GM12878 (cell line): Measurements from ENCODE around the gene LEF1.

ENCODE experiments used
- BHLHE40 ChIP-seq, 2 experiments: fragments of 450-650 bp in 1 of 2; IDR thresholded peaks; 2 replicates each; pipeline ENCODE4 v1.6.1; 2011 to 2017; ENCODE audit warnings: low read depth in 2 of 2, borderline replicate concordance in 1 of 2, improper control_type of control experiment in 1 of 2, low read length in 1 of 2, mild to moderate bottlenecking in 1 of 2
- CEBPB ChIP-seq, 2 experiments: fragments of 150-350 bp in 1 of 2; IDR thresholded peaks; 2 replicates each; pipeline ENCODE4 v1.6.1; 2012 to 2014; ENCODE audit warnings: low read depth in 2 of 2, low read length in 2 of 2, borderline replicate concordance in 1 of 2, inconsistent platforms in 1 of 2
- CHD4 ChIP-seq: fragments of 200-600 bp; sonication (generic); IDR thresholded peaks from 2 replicates; pipeline ENCODE4 v1.6.1; 2016; ENCODE audit warnings: mild to moderate bottlenecking
- NFYA ChIP-seq: IDR thresholded peaks from 2 replicates; pipeline ENCODE4 v1.6.1; 2011; ENCODE audit warnings: low read depth, mild to moderate bottlenecking, low read length, improper control_type of control experiment, borderline replicate concordance
- POLR2A ChIP-seq: IDR thresholded peaks from 2 replicates; pipeline ENCODE4 v1.6.1; 2011; ENCODE audit warnings: low read depth, mild to moderate bottlenecking, low read length
- POLR2AphosphoS2 ChIP-seq: IDR thresholded peaks from 2 replicates; pipeline ENCODE4 v1.6.1; 2011; ENCODE audit warnings: low read depth, mild to moderate bottlenecking, low read length, improper control_type of control experiment, moderate library complexity
- POLR2AphosphoS5 ChIP-seq: IDR thresholded peaks from 2 replicates; pipeline ENCODE4 v1.6.1; 2011; ENCODE audit warnings: mild to moderate bottlenecking, low read length, inconsistent platforms
- RAD21 ChIP-seq: IDR thresholded peaks from 2 replicates; pipeline ENCODE4 v1.6.1; 2011; ENCODE audit warnings: mild to moderate bottlenecking, low read depth, low read length, moderate library complexity; ENCODE audit not compliant: insufficient read depth
- SIN3A ChIP-seq: IDR thresholded peaks from 2 replicates; pipeline ENCODE4 v1.6.1; 2012; ENCODE audit warnings: low read depth, low read length, improper control_type of control experiment
- SRF ChIP-seq, 2 experiments: IDR thresholded peaks; 2 replicates each; pipeline ENCODE4 v1.6.1; 2011; ENCODE audit warnings: low read depth in 2 of 2, low read length in 2 of 2, mild to moderate bottlenecking in 1 of 2, moderate library complexity in 1 of 2
- ZNF622 ChIP-seq: fragments of 450-650 bp; IDR thresholded peaks from 2 replicates; pipeline ENCODE4 v1.6.1; 2017; ENCODE audit warnings: mild to moderate bottlenecking, inconsistent platforms
- TF ChIP-seq, protein P1 (sequence below), 3 experiments: IDR thresholded peaks in 2 of 3; conservative IDR thresholded peaks in 1 of 3; 2 replicates each; pipeline ENCODE4 v1.5.1; 2011; ENCODE audit warnings: low read depth in 3 of 3, low read length in 3 of 3, mild to moderate bottlenecking in 3 of 3, control low read depth in 2 of 3, moderate library complexity in 2 of 3, inconsistent platforms in 1 of 3, mixed read lengths in 1 of 3; ENCODE audit not compliant: control insufficient read depth in 2 of 3, insufficient read depth in 1 of 3; ENCODE audit errors: extremely low read depth in 1 of 3
- TF ChIP-seq, protein P2 (sequence below): fragments of 450-650 bp; IDR thresholded peaks from 2 replicates; pipeline ENCODE4 v1.6.1; 2016; ENCODE audit warnings: mild to moderate bottlenecking, moderate library complexity, borderline replicate concordance

GRCh38 chr4:108058685-108059440, 109.9 kb downstream of the LEF1 start:
- no peak for TF ChIP-seq CEBPB (IDR thresholded peaks at IDR 0.05; ENCODE audit: borderline replicate concordance in 1 of 2, low read depth in 2 of 2, low read length in 2 of 2)
- TF ChIP-seq, protein P1, sequence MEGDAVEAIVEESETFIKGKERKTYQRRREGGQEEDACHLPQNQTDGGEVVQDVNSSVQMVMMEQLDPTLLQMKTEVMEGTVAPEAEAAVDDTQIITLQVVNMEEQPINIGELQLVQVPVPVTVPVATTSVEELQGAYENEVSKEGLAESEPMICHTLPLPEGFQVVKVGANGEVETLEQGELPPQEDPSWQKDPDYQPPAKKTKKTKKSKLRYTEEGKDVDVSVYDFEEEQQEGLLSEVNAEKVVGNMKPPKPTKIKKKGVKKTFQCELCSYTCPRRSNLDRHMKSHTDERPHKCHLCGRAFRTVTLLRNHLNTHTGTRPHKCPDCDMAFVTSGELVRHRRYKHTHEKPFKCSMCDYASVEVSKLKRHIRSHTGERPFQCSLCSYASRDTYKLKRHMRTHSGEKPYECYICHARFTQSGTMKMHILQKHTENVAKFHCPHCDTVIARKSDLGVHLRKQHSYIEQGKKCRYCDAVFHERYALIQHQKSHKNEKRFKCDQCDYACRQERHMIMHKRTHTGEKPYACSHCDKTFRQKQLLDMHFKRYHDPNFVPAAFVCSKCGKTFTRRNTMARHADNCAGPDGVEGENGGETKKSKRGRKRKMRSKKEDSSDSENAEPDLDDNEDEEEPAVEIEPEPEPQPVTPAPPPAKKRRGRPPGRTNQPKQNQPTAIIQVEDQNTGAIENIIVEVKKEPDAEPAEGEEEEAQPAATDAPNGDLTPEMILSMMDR (IDR thresholded peaks at IDR 0.05 in 2 of 3, conservative IDR thresholded peaks at IDR 0.05 in 1 of 3; ENCODE audit: control insufficient read depth in 2 of 3, extremely low read depth in 1 of 3, insufficient read depth in 1 of 3, low read depth in 3 of 3, low read length in 3 of 3): no peak
- TF ChIP-seq RAD21: no peak
- TF ChIP-seq SIN3A: no peak
- TF ChIP-seq, protein P2, sequence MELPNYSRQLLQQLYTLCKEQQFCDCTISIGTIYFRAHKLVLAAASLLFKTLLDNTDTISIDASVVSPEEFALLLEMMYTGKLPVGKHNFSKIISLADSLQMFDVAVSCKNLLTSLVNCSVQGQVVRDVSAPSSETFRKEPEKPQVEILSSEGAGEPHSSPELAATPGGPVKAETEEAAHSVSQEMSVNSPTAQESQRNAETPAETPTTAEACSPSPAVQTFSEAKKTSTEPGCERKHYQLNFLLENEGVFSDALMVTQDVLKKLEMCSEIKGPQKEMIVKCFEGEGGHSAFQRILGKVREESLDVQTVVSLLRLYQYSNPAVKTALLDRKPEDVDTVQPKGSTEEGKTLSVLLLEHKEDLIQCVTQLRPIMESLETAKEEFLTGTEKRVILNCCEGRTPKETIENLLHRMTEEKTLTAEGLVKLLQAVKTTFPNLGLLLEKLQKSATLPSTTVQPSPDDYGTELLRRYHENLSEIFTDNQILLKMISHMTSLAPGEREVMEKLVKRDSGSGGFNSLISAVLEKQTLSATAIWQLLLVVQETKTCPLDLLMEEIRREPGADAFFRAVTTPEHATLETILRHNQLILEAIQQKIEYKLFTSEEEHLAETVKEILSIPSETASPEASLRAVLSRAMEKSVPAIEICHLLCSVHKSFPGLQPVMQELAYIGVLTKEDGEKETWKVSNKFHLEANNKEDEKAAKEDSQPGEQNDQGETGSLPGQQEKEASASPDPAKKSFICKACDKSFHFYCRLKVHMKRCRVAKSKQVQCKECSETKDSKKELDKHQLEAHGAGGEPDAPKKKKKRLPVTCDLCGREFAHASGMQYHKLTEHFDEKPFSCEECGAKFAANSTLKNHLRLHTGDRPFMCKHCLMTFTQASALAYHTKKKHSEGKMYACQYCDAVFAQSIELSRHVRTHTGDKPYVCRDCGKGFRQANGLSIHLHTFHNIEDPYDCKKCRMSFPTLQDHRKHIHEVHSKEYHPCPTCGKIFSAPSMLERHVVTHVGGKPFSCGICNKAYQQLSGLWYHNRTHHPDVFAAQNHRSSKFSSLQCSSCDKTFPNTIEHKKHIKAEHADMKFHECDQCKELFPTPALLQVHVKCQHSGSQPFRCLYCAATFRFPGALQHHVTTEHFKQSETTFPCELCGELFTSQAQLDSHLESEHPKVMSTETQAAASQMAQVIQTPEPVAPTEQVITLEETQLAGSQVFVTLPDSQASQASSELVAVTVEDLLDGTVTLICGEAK: no peak
- no peak for TF ChIP-seq POLR2AphosphoS5
- no peak for TF ChIP-seq POLR2AphosphoS2
- TF ChIP-seq NFYA: no peak
- no peak for TF ChIP-seq BHLHE40 (IDR thresholded peaks at IDR 0.05; ENCODE audit: borderline replicate concordance in 1 of 2, low read depth in 2 of 2, low read length in 1 of 2)
- no peak for TF ChIP-seq ZNF622
- TF ChIP-seq SRF (IDR thresholded peaks at IDR 0.05; ENCODE audit: low read depth in 2 of 2, low read length in 2 of 2): no peak
- TF ChIP-seq POLR2A: no peak
- TF ChIP-seq CHD4: no peak
